H1 (cell line): ENCODE measurements around the gene TMEM232. TPM values are rescaled to one million over a fixed set of nuclear protein-coding genes. Genes with fewer than 3 reads are reported as not detected.

Source experiments
- GABPA ChIP-seq: IDR thresholded peaks from 2 replicates; pipeline ENCODE4 v1.6.1; 2011; ENCODE audit warnings: mild to moderate bottlenecking, low read length, moderate library complexity, borderline replicate concordance; ENCODE audit not compliant: insufficient read depth
- SP4 ChIP-seq: IDR thresholded peaks from 2 replicates; pipeline ENCODE4 v1.6.1; 2012; ENCODE audit warnings: low read length, inconsistent platforms
- polyA plus RNA-seq, 7 experiments: library from polyadenylated mRNA; depleted of rRNA in 3 of 7; stranded (reverse) in 5 of 7; unstranded in 2 of 7; fragments of >200 nt in 5 of 7; fragments of 200-250 nt in 2 of 7; gene quantifications; 1 replicate in 5 of 7; 2 replicates in 1 of 7; 4 replicates in 1 of 7; pipeline versions ENCODE4 v1.2.1 to v1.2.3, GENCODE V29; 2011 to 2013; ENCODE audit warnings: missing spikeins in 2 of 7, mixed read lengths in 2 of 7
- total RNA-seq: library from RNA; stranded (reverse); fragmentation: NEBNext Ultra II Directional; extraction: Animal tissue kit (Norgen Biotek cat#: 25700); gene quantifications from 2 replicates; pipeline ENCODE4 v1.2.1, GENCODE V29; 2021

Gene TMEM232
- total and polyA plus RNA-seq, 2 of the 8 experiments (the other 6 are each of a cell fraction or from before 2014, with no cell fraction given) = 0.38 to 1.3 TPM

GRCh38 chr5:110665184-110665726 is 61.2 kb downstream of the TMEM232 start (continued):
- TF ChIP-seq SP4 (no peak), GABPA (no peak)
